ENCODE data around the gene YY2.
A peak's percentile ranks its signal among the peaks of the same experiment; 100 is the strongest.
"Not testable (repeated sequence)": the region's sequence is repeated elsewhere in the genome, so short reads cannot be mapped to it uniquely, and the experiment has no call there.

Gene YY2

DNA sequence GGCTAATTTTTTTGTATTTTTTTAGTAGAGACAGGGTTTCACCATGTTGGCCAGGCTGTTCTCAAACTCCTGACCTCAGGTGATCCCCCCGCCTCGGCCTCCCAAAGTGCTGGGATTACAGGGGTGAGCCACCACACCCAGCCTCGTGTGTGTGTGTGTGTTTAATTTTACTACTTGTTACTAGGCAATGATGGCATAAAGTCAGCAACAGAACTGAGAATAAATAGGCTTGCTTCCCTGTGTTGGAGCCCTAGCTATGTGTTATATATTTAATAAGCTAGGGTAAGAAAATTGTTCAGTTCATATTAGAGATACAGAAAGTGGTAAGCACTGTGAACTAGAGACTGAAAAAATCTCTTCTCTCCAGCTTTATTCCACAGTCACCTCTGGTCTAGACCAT lies 18.4 kb downstream of the YY2 start:
- not testable (repeated sequence) for H3K9me3 ChIP-seq (ENCODE audit: control insufficient read depth, insufficient read depth, low read length); H3K36me3 ChIP-seq (ENCODE audit: control insufficient read depth, insufficient read depth, low read length); H3K27me3 ChIP-seq (ENCODE audit: control insufficient read depth, insufficient read depth, low read length); H3K27ac ChIP-seq (ENCODE audit: low read depth, low read length); H3K9ac ChIP-seq (ENCODE audit: low read depth, low read length); H3K4me3 ChIP-seq (ENCODE audit: low read depth, low read length); H3K4me1 ChIP-seq (ENCODE audit: control insufficient read depth, insufficient read depth, low read length)

GRCh38 chrX:21875013-21875412 lies 19.2 kb downstream of the YY2 start:
- Histone ChIP-seq H3K9ac (ENCODE audit: low read depth, low read length) (no peak overlapping the region), H3K4me3 (ENCODE audit: low read depth, low read length) (no peak overlapping the region), H3K27ac (ENCODE audit: low read depth, low read length) (no peak overlapping the region), H3K9me3 (ENCODE audit: control insufficient read depth, insufficient read depth, low read length) (no peaks in the 10 kb centered on the region), H3K4me1 (ENCODE audit: control insufficient read depth, insufficient read depth, low read length) (no peaks in the 10 kb centered on the region), H3K36me3 (ENCODE audit: control insufficient read depth, insufficient read depth, low read length) (no peaks in the 10 kb centered on the region), H3K27me3 (ENCODE audit: control insufficient read depth, insufficient read depth, low read length) (no peaks in the 10 kb centered on the region; the same call in 1 of the 2 replicates)

DNA sequence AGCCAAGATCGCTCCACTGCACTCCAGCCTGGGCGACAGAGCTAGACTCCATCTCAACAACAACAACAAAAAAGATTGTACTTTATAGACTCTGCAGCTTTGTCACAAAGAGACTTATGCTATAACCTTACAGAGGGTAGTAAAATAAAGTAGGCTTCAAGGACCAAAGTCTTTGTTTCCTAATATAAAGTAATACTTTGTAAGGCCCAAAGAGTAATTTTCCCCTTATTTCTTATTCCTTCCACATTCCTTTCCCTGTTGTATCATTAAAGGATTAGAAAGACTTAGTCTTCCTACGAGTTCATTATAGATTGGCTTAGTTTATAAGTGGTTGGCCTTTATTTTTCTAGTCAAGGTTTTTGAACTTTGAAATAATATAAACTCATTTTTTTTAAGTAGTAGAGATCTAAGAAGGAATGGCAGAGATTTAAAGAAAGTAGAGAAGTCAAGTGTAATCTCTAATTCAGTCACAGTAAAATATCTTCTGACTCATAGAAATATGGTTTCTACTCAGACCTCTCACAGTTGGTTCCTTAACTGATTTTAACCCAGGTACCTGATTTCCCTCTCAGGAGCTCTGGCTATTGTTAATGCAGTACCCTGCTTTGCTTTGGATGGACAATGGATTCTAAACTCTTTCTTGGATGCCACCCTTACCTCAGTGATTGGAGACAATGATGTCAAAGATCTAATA lies 26.2 kb downstream of the YY2 start:
- Histone ChIP-seq H3K36me3 (ENCODE audit: control insufficient read depth, insufficient read depth, low read length) (peaks cover 4% of the 10 kb centered on the region; the same call in 1 of the 2 replicates), H3K9me3 (ENCODE audit: control insufficient read depth, insufficient read depth, low read length) (no peaks in the 10 kb centered on the region), H3K27ac (ENCODE audit: low read depth, low read length) (no peak overlapping the region), H3K27me3 (ENCODE audit: control insufficient read depth, insufficient read depth, low read length) (no peaks in the 10 kb centered on the region), H3K4me1 (ENCODE audit: control insufficient read depth, insufficient read depth, low read length) (peaks cover 11% of the 10 kb centered on the region), H3K4me3 (ENCODE audit: low read depth, low read length) (no peak overlapping the region), H3K9ac (ENCODE audit: low read depth, low read length) (no peak overlapping the region)

DNA sequence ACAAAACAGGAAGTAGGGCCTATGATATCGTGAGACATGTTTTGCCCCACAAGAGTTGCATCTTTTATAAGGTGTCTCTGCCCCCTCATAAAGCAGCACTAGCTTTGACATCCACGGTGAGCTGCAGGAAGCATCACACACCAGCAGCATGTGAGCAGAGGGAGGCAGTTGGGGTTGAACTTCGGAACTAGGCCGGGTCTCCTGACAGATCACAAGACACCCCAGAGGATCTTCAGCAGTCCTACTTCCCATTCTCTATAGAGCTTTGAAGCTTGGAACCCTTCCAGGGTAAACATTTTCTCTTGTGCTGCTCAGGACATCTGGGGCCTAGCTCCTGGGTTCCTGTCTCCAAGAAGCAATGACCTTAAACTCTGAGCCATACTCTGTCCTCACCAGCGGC lies 27.5 kb downstream of the YY2 start:
- Histone ChIP-seq H3K36me3 (ENCODE audit: control insufficient read depth, insufficient read depth, low read length) (peaks cover 4% of the 10 kb centered on the region; the same call in 1 of the 2 replicates), H3K4me1 (ENCODE audit: control insufficient read depth, insufficient read depth, low read length) (peaks cover 11% of the 10 kb centered on the region), H3K9ac (ENCODE audit: low read depth, low read length) (no peak overlapping the region), H3K4me3 (ENCODE audit: low read depth, low read length) (no peak overlapping the region), H3K27me3 (ENCODE audit: control insufficient read depth, insufficient read depth, low read length) (no peaks in the 10 kb centered on the region), H3K27ac (ENCODE audit: low read depth, low read length) (no peak overlapping the region), H3K9me3 (ENCODE audit: control insufficient read depth, insufficient read depth, low read length) (no peaks in the 10 kb centered on the region)

- no peaks in the 10 kb centered on the region for H3K9me3 ChIP-seq (ENCODE audit: control insufficient read depth, insufficient read depth, low read length)
- H3K4me1 ChIP-seq (ENCODE audit: control insufficient read depth, insufficient read depth, low read length) = peaks cover 11% of the 10 kb centered on the region
- H3K27ac ChIP-seq (ENCODE audit: low read depth, low read length) = no peak overlapping the region
- no peak overlapping the region for H3K9ac ChIP-seq (ENCODE audit: low read depth, low read length)
- no peaks in the 10 kb centered on the region for H3K27me3 ChIP-seq (ENCODE audit: control insufficient read depth, insufficient read depth, low read length)
- H3K4me3 ChIP-seq (ENCODE audit: low read depth, low read length) = no peak overlapping the region
- peaks cover 4% of the 10 kb centered on the region; the same call in 1 of the 2 replicates for H3K36me3 ChIP-seq (ENCODE audit: control insufficient read depth, insufficient read depth, low read length)
Measured at GRCh38 chrX:21885568-21885967, 29.8 kb downstream of the YY2 start.

GRCh38 chrX:21905313-21905712 lies 49.5 kb downstream of the YY2 start:
- H3K9me3 ChIP-seq (ENCODE audit: control insufficient read depth, insufficient read depth, low read length) = no peaks in the 10 kb centered on the region
- no peaks in the 10 kb centered on the region for H3K36me3 ChIP-seq (ENCODE audit: control insufficient read depth, insufficient read depth, low read length)
- no peak overlapping the region for H3K4me3 ChIP-seq (ENCODE audit: low read depth, low read length)
- peak overlapping the region; percentile 86 for H3K27ac ChIP-seq (ENCODE audit: low read depth, low read length)
- no peak overlapping the region for H3K9ac ChIP-seq (ENCODE audit: low read depth, low read length)
- H3K4me1 ChIP-seq (ENCODE audit: control insufficient read depth, insufficient read depth, low read length) = peaks cover 31% of the 10 kb centered on the region
- no peaks in the 10 kb centered on the region for H3K27me3 ChIP-seq (ENCODE audit: control insufficient read depth, insufficient read depth, low read length)

DNA sequence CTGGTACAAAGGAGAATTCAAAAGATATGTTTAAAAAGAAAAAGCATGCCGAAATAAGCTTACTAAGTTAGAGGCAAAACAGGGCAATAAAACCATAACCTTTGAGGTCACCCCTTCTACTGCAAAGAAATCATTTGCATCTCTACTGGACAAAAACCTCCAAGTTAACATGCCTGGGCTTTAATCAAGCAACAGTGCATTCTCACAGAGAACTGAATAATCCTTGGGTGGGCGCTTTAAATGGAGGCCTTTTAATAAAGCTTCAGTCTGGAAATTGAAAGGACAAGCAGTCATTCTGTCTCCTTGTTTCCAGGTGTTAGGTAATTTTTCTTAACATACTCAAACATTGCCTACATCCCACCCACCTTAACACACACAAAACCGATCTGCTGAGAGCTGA lies 50.2 kb downstream of the YY2 start:
- peak overlapping the region; percentile 86 for H3K27ac ChIP-seq (ENCODE audit: low read depth, low read length)
- H3K9me3 ChIP-seq (ENCODE audit: control insufficient read depth, insufficient read depth, low read length) = no peaks in the 10 kb centered on the region
- no peaks in the 10 kb centered on the region for H3K36me3 ChIP-seq (ENCODE audit: control insufficient read depth, insufficient read depth, low read length)
- H3K4me1 ChIP-seq (ENCODE audit: control insufficient read depth, insufficient read depth, low read length) = peaks cover 31% of the 10 kb centered on the region
- H3K9ac ChIP-seq (ENCODE audit: low read depth, low read length) = no peak overlapping the region
- no peak overlapping the region for H3K4me3 ChIP-seq (ENCODE audit: low read depth, low read length)
- no peaks in the 10 kb centered on the region for H3K27me3 ChIP-seq (ENCODE audit: control insufficient read depth, insufficient read depth, low read length)

DNA sequence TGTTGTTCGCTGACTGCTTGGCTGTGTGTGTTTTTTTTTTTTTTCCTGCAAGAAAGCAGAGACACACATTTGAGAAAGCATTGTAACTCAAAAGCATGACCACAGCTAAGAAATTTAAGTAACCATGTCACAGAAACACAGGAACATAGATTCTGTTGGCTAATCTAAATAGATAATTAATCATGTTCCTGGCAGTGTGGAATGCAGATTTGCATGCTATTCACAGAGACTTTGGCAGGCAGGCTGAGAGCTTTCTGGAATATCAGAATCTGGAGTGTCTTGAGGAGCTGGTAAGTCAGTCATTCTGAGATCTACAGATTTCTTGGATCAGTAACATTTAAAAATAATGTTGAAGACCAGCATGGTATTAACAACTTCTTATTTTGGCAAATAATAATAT lies 51.5 kb downstream of the YY2 start:
- Histone ChIP-seq H3K4me3 (ENCODE audit: low read depth, low read length) (no peak overlapping the region), H3K36me3 (ENCODE audit: control insufficient read depth, insufficient read depth, low read length) (no peaks in the 10 kb centered on the region), H3K9ac (ENCODE audit: low read depth, low read length) (no peak overlapping the region; the same call in 1 of the 2 replicates), H3K27ac (ENCODE audit: low read depth, low read length) (no peak overlapping the region), H3K4me1 (ENCODE audit: control insufficient read depth, insufficient read depth, low read length) (peaks cover 31% of the 10 kb centered on the region), H3K27me3 (ENCODE audit: control insufficient read depth, insufficient read depth, low read length) (no peaks in the 10 kb centered on the region), H3K9me3 (ENCODE audit: control insufficient read depth, insufficient read depth, low read length) (no peaks in the 10 kb centered on the region)
